D721Med (cell line): ENCODE data around the gene TFAP2E.

ENCODE experiments used
- DNase-seq: peaks from one replicate; pipeline ENCODE4 v3.0.0; 2011; ENCODE audit warnings: low spot score; ENCODE audit not compliant: insufficient read length
- FAIRE-seq: peaks from 2 replicates; lab custom pipeline; 2011; peaks lifted over from hg19 to GRCh38; lab: Jason Lieb, UNC
- CTCF ChIP-seq: IDR thresholded peaks from 2 replicates; pipeline ENCODE4 v1.5.1; 2012; ENCODE audit warnings: mild to moderate bottlenecking, control low read depth; ENCODE audit not compliant: insufficient read depth; ENCODE audit errors: missing control alignments

Gene TFAP2E

GRCh38 chr1:35603468-35603867 is 30.4 kb downstream of the TFAP2E start:
- no peak for TF ChIP-seq CTCF
- FAIRE-seq = no peak
- DNase-seq = no peak

GRCh38 chr1:35603941-35604340 is 30.8 kb downstream of the TFAP2E start:
- DNase-seq = no peak
- no peak for TF ChIP-seq CTCF
- FAIRE-seq = no peak

- TF ChIP-seq CTCF = no peak
- FAIRE-seq (no peak), DNase-seq (no peak)
Observed at GRCh38 chr1:35605071-35605866, 32.2 kb downstream of the TFAP2E start.

GRCh38 chr1:35605867-35606182 is 32.7 kb downstream of the TFAP2E start:
- no peak for DNase-seq

GRCh38 chr1:35611655-35612054 is 38.5 kb downstream of the TFAP2E start:
- no peak for TF ChIP-seq CTCF
- DNase-seq (no peak), FAIRE-seq (no peak)

More at GRCh38 chr1:35605867-35606182, 32.7 kb downstream of the TFAP2E start:
- TF ChIP-seq CTCF = no peak
- no peak for FAIRE-seq

GRCh38 chr1:35615440-35615839 is 42.3 kb downstream of the TFAP2E start:
- no peak for TF ChIP-seq CTCF
- DNase-seq (no peak), FAIRE-seq (no peak)
